ENCODE measurements around the gene SMTNL1.

The SMTNL1 gene

GRCh38 chr11:57546451-57546850 is 9.1 kb downstream of the SMTNL1 start:
- no peak for DNase-seq

- no peak for DNase-seq
These were observed 9.6 kb downstream of the SMTNL1 start for GRCh38 chr11:57546869-57547475.

GRCh38 chr11:57547854-57548377 is 10.5 kb downstream of the SMTNL1 start:
- peak in 1 of 5 experiments; percentile 43 for DNase-seq

- no peak for DNase-seq
These were observed 12.6 kb downstream of the SMTNL1 start for GRCh38 chr11:57549983-57550382.

GRCh38 chr11:57551941-57552340 is 14.5 kb downstream of the SMTNL1 start:
- no peak for DNase-seq

GRCh38 chr11:57552479-57552878 is 15.1 kb downstream of the SMTNL1 start:
- DNase-seq = no peak

- DNase-seq = no peak
These were observed 18.0 kb downstream of the SMTNL1 start for GRCh38 chr11:57555393-57555792.

GRCh38 chr11:57556041-57556440 is 18.6 kb downstream of the SMTNL1 start:
- DNase-seq = no peak

- DNase-seq = no peak
These were observed 22.8 kb downstream of the SMTNL1 start for GRCh38 chr11:57560146-57560545.

- no peak for DNase-seq
These were observed 25.2 kb downstream of the SMTNL1 start for GRCh38 chr11:57562596-57562995.

- peak in 3 of 5 experiments; percentile 11 to 64 (median 33) for DNase-seq
These were observed 28.9 kb downstream of the SMTNL1 start for GRCh38 chr11:57566005-57566904.

GRCh38 chr11:57566905-57567514 is 29.6 kb downstream of the SMTNL1 start:
- peak in 3 of 5 experiments; percentile 7 to 54 (median 33) for DNase-seq

GRCh38 chr11:57567515-57568329 is 30.3 kb downstream of the SMTNL1 start, which contains the start of gene UBE2L6:
Gene UBE2L6 (minus strand): TSS chr11:57567672. CDS start chr11:57567611, 61 bp downstream.
- DNase-seq = peak; percentile 37 to 86 (median 57)

GRCh38 chr11:57568330-57568766 is 31.0 kb downstream of the SMTNL1 start:
- DNase-seq = peak in 3 of 5 experiments; percentile 74 to 85 (median 74)

- DNase-seq = no peak
These were observed 34.2 kb downstream of the SMTNL1 start for GRCh38 chr11:57571606-57572005.

- no peak for DNase-seq
These were observed 36.7 kb downstream of the SMTNL1 start for GRCh38 chr11:57574061-57574460.

GRCh38 chr11:57584341-57584740 is 46.9 kb downstream of the SMTNL1 start:
- no peak for DNase-seq

GRCh38 chr11:57585301-57585700 is 47.9 kb downstream of the SMTNL1 start:
- no peak for DNase-seq

- no peak for DNase-seq
These were observed 49.4 kb downstream of the SMTNL1 start for GRCh38 chr11:57586711-57587245.

- DNase-seq = no peak
These were observed 50.8 kb downstream of the SMTNL1 start for GRCh38 chr11:57588046-57588710.

GRCh38 chr11:57596266-57596885 is 59.0 kb downstream of the SMTNL1 start:
- DNase-seq = no peak
